ENCODE results near the gene TFCP2L1. TPM values are rescaled to one million over a fixed set of nuclear protein-coding genes. Genes with fewer than 3 reads are reported as not detected.

Gene TFCP2L1
- total and polyA plus RNA-seq, 9 donors, result under 0.01 to 0.45 (median 0.25) TPM

DNA sequence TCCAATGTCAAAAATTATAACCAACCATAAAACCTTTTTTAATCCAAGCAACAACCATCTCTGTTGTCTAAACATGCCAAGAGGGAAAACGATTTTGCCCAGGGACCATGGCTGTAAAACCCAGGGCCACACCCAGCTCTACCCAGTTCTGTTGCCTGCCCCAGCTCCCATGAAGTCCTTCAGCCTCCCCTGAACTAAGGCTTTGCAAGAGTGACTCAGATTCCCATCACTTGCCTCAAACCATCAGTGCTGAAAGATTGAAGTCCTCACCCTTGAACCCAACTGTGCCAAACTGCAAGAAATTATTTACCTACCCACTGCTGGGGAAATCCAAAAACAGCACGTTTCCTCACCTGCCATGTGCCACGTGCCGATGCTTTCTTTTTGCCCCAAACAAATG is 102.5 kb downstream of the TFCP2L1 start:
- Histone ChIP-seq H3K4me3 (ENCODE audit: low read length) (no peak overlapping the region), H3K36me3 (ENCODE audit: control insufficient read depth, insufficient read depth, low read length) (no peaks in the 10 kb centered on the region), H3K27ac (ENCODE audit: low read length) (no peak overlapping the region), H3K27me3 (ENCODE audit: control insufficient read depth, insufficient read depth, low read length) (no peaks in the 10 kb centered on the region), H3K9me3 (replicated peaks; ENCODE audit: control insufficient read depth, low read depth, low read length) (no peaks in the 10 kb centered on the region), H3K4me1 (ENCODE audit: control insufficient read depth, insufficient read depth, low read length) (peaks cover 18% of the 10 kb centered on the region)
- 80% methylated on average over 4 of the region's 4 CpGs for WGBS (ENCODE audit: insufficient coverage)
- no peak for DNase-seq

- H3K4me1 ChIP-seq (ENCODE audit: control insufficient read depth, insufficient read depth, low read length), result peaks cover 4% of the 10 kb centered on the region
- no peak overlapping the region for H3K4me3 ChIP-seq (ENCODE audit: low read length)
- DNase-seq, result no peak
- H3K27me3 ChIP-seq (ENCODE audit: control insufficient read depth, insufficient read depth, low read length), result no peaks in the 10 kb centered on the region
- no peaks in the 10 kb centered on the region for H3K9me3 ChIP-seq (replicated peaks; ENCODE audit: control insufficient read depth, low read depth, low read length)
- no peak overlapping the region for H3K27ac ChIP-seq (ENCODE audit: low read length)
- WGBS (ENCODE audit: insufficient coverage), result 97% methylated on average over 5 of the region's 10 CpGs
- no peaks in the 10 kb centered on the region for H3K36me3 ChIP-seq (ENCODE audit: control insufficient read depth, insufficient read depth, low read length)
Observed at GRCh38 chr2:121179467-121179866, 105.5 kb downstream of the TFCP2L1 start.

DNA sequence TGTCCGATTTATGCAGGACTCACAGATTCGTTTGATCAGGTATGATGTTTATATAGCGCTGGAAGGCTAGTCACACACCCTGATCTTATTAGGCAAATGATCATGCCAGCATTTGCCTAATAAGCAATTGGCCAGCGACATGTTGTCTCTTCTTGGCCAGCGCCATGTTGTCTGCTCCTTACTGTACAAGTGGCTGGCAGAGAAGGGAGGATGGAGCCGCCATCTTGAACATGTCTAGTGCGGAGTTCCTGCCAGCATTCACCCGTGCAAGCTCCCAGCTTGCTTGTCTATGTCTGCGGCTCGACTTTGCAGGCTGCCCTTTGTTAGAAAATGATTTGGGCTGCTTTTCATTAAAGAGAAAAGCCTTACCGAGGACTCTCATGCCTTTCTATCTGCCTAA is 106.3 kb downstream of the TFCP2L1 start:
- Histone ChIP-seq H3K4me1 (ENCODE audit: control insufficient read depth, insufficient read depth, low read length) (peaks cover 4% of the 10 kb centered on the region), H3K27me3 (ENCODE audit: control insufficient read depth, insufficient read depth, low read length) (no peaks in the 10 kb centered on the region), H3K36me3 (ENCODE audit: control insufficient read depth, insufficient read depth, low read length) (no peaks in the 10 kb centered on the region), H3K9me3 (replicated peaks; ENCODE audit: control insufficient read depth, low read depth, low read length) (no peaks in the 10 kb centered on the region), H3K27ac (ENCODE audit: low read length) (no peak overlapping the region), H3K4me3 (ENCODE audit: low read length) (no peak overlapping the region)
- no peak for DNase-seq
- 93% methylated on average over 5 of the region's 11 CpGs for WGBS (ENCODE audit: insufficient coverage)

DNA sequence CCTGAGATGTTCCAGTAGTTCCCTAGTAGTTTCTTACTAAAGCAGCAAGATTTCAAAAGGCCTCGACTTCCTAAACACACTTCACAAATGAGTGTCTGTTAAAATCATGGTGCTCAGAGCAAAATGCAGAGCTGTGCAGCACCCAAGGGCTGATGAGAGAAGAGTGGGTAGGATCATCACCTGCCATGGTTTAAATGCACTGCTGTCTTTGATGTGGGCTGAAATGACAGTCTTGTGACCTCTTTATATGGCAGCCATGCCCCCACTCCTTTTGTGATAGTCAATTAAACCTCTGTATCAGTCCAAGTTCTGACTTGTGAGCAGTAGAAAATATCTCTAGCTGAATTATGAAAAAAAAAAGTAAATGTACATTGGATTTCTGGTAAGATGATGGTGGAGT is 107.1 kb downstream of the TFCP2L1 start:
- no peak for DNase-seq
- WGBS (ENCODE audit: insufficient coverage), result no CpG with 5 or more reads among the region's 1 CpG
- peaks cover 4% of the 10 kb centered on the region for H3K4me1 ChIP-seq (ENCODE audit: control insufficient read depth, insufficient read depth, low read length)
- no peaks in the 10 kb centered on the region for H3K27me3 ChIP-seq (ENCODE audit: control insufficient read depth, insufficient read depth, low read length)
- no peak overlapping the region for H3K27ac ChIP-seq (ENCODE audit: low read length)
- no peak overlapping the region for H3K4me3 ChIP-seq (ENCODE audit: low read length)
- H3K36me3 ChIP-seq (ENCODE audit: control insufficient read depth, insufficient read depth, low read length), result no peaks in the 10 kb centered on the region
- H3K9me3 ChIP-seq (replicated peaks; ENCODE audit: control insufficient read depth, low read depth, low read length), result no peaks in the 10 kb centered on the region

GRCh38 chr2:121175326-121175725 is 109.7 kb downstream of the TFCP2L1 start:
- no peak overlapping the region for H3K27ac ChIP-seq (ENCODE audit: low read length)
- H3K4me3 ChIP-seq (ENCODE audit: low read length), result no peak overlapping the region
- peaks cover 6% of the 10 kb centered on the region for H3K9me3 ChIP-seq (replicated peaks; ENCODE audit: control insufficient read depth, low read depth, low read length)
- H3K27me3 ChIP-seq (ENCODE audit: control insufficient read depth, insufficient read depth, low read length), result no peaks in the 10 kb centered on the region
- 70% methylated on average over 9 of the region's 10 CpGs for WGBS (ENCODE audit: insufficient coverage)
- peaks cover 4% of the 10 kb centered on the region for H3K4me1 ChIP-seq (ENCODE audit: control insufficient read depth, insufficient read depth, low read length)
- DNase-seq, result no peak
- H3K36me3 ChIP-seq (ENCODE audit: control insufficient read depth, insufficient read depth, low read length), result no peaks in the 10 kb centered on the region

GRCh38 chr2:121173806-121174205 is 111.2 kb downstream of the TFCP2L1 start:
- H3K4me1 ChIP-seq (ENCODE audit: control insufficient read depth, insufficient read depth, low read length), result peaks cover 4% of the 10 kb centered on the region
- H3K4me3 ChIP-seq (ENCODE audit: low read length), result no peak overlapping the region
- H3K36me3 ChIP-seq (ENCODE audit: control insufficient read depth, insufficient read depth, low read length), result no peaks in the 10 kb centered on the region
- H3K27ac ChIP-seq (ENCODE audit: low read length), result no peak overlapping the region
- DNase-seq, result no peak
- 64% methylated on average over 3 of the region's 10 CpGs for WGBS (ENCODE audit: insufficient coverage)
- H3K27me3 ChIP-seq (ENCODE audit: control insufficient read depth, insufficient read depth, low read length), result no peaks in the 10 kb centered on the region
- peaks cover 6% of the 10 kb centered on the region for H3K9me3 ChIP-seq (replicated peaks; ENCODE audit: control insufficient read depth, low read depth, low read length)

DNA sequence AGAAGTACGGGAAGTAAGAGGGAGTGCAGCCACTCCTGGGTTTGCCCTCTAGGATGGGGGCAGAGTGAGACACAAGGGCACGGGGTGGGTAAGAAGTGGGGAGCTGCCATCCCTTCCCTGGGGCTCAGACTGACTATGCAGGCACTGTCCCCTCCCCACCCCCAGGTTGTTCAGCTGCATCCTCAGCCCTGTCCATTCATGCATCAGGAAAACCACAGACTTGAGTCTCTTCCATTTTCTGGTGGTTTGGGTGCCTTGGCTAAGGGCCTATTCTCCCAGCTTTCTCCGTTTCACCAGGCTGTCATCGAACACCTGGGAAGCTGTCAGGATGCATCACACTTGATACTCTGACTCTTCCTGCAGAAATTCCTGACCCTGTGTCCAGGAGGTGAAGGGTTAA is 111.9 kb downstream of the TFCP2L1 start:
- H3K27me3 ChIP-seq (ENCODE audit: control insufficient read depth, insufficient read depth, low read length), result no peaks in the 10 kb centered on the region
- peaks cover 4% of the 10 kb centered on the region for H3K4me1 ChIP-seq (ENCODE audit: control insufficient read depth, insufficient read depth, low read length)
- H3K27ac ChIP-seq (ENCODE audit: low read length), result no peak overlapping the region
- H3K4me3 ChIP-seq (ENCODE audit: low read length), result no peak overlapping the region
- 50% methylated on average over 1 of the region's 4 CpGs for WGBS (ENCODE audit: insufficient coverage)
- H3K36me3 ChIP-seq (ENCODE audit: control insufficient read depth, insufficient read depth, low read length), result no peaks in the 10 kb centered on the region
- peaks cover 6% of the 10 kb centered on the region for H3K9me3 ChIP-seq (replicated peaks; ENCODE audit: control insufficient read depth, low read depth, low read length)
- no peak for DNase-seq

- H3K36me3 ChIP-seq (ENCODE audit: control insufficient read depth, insufficient read depth, low read length), result no peaks in the 10 kb centered on the region
- peaks cover 1% of the 10 kb centered on the region for H3K27me3 ChIP-seq (ENCODE audit: control insufficient read depth, insufficient read depth, low read length)
- WGBS (ENCODE audit: insufficient coverage), result 71% methylated on average over 1 of the region's 1 CpG
Observed at GRCh38 chr2:121172456-121172855, 112.5 kb downstream of the TFCP2L1 start.

DNA sequence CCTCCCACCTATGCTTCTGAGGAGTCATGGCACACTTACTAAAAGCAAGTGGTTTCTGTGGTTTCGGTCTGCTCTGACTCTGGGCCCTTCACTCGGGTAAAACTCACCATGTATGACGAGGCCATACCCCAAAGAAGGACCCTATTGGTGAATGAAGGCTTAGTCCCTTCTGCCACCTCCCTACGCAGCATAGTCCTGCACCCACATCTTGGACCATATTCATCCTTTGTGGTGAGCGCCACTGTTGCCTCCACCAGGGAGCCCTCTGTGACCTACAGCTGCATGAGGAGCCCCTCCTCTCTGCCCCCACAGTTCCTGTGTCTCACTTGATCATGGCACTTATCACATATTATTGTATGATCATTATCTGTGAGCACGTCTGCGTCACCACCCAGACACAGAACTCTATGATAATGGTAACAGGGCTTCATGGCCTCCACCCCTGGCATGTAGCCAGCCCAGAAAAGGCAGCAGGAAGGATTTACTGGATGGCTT is 113.3 kb downstream of the TFCP2L1 start:
- peaks cover 2% of the 10 kb centered on the region for H3K27me3 ChIP-seq (ENCODE audit: control insufficient read depth, insufficient read depth, low read length)
- WGBS (ENCODE audit: insufficient coverage), result 83% methylated on average over 5 of the region's 7 CpGs
- H3K27ac ChIP-seq (ENCODE audit: low read length), result no peak overlapping the region
- no peaks in the 10 kb centered on the region for H3K36me3 ChIP-seq (ENCODE audit: control insufficient read depth, insufficient read depth, low read length)
- H3K9me3 ChIP-seq (replicated peaks; ENCODE audit: control insufficient read depth, low read depth, low read length), result peaks cover 6% of the 10 kb centered on the region
- no peak for DNase-seq
- no peak overlapping the region for H3K4me3 ChIP-seq (ENCODE audit: low read length)
- peaks cover 4% of the 10 kb centered on the region for H3K4me1 ChIP-seq (ENCODE audit: control insufficient read depth, insufficient read depth, low read length)

More at GRCh38 chr2:121172456-121172855, 112.5 kb downstream of the TFCP2L1 start:
- peaks cover 4% of the 10 kb centered on the region for H3K4me1 ChIP-seq (ENCODE audit: control insufficient read depth, insufficient read depth, low read length)
- no peak for DNase-seq
- H3K27ac ChIP-seq (ENCODE audit: low read length), result no peak overlapping the region
- peaks cover 6% of the 10 kb centered on the region for H3K9me3 ChIP-seq (replicated peaks; ENCODE audit: control insufficient read depth, low read depth, low read length)
- no peak overlapping the region for H3K4me3 ChIP-seq (ENCODE audit: low read length)

DNA sequence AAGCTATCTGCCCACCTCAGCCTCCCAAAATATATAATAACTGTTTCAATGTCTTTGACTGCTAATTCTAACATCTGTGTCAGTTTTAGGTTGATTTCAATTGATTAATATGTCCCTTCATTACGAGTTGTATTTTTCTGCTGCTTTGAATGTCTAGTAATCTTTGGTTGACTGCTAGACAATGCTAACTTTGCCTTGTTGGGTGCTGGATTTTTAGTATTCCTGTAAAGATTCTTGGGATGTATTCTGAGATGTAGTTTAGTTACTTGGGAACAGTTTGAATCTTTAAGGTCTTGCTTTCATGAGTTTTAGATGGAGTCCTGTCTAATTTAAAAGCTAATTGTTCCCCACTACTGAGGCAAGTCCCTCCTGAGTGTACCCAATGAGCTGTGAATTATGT is 114.4 kb downstream of the TFCP2L1 start:
- Histone ChIP-seq H3K27ac (ENCODE audit: low read length) (no peak overlapping the region), H3K4me1 (ENCODE audit: control insufficient read depth, insufficient read depth, low read length) (peaks cover 4% of the 10 kb centered on the region), H3K4me3 (ENCODE audit: low read length) (no peak overlapping the region), H3K9me3 (replicated peaks; ENCODE audit: control insufficient read depth, low read depth, low read length) (peaks cover 6% of the 10 kb centered on the region), H3K27me3 (ENCODE audit: control insufficient read depth, insufficient read depth, low read length) (peaks cover 2% of the 10 kb centered on the region), H3K36me3 (ENCODE audit: control insufficient read depth, insufficient read depth, low read length) (no peaks in the 10 kb centered on the region)
- no peak for DNase-seq
- no CpG with 5 or more reads among the region's 1 CpG for WGBS (ENCODE audit: insufficient coverage)

DNA sequence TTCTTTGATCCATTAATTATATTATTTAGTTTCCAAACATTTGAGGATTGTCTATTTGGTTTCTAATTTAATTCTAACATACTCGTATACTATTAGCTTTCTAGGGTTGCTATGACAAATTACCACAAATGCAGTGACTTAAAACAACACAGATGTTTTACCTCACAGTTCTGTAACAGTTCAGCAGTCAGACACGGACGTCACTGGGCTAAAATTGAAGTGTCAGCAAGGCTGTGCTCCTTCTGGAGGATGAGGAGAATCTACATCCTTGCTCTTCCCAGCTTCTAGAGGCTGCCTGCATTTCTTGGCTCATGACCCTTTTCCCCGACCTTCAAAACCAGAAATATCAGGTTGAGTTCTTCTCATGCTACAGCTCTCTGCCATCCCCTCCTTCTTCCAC is 117.6 kb downstream of the TFCP2L1 start:
- no peaks in the 10 kb centered on the region for H3K36me3 ChIP-seq (ENCODE audit: control insufficient read depth, insufficient read depth, low read length)
- 51% methylated on average over 3 of the region's 4 CpGs for WGBS (ENCODE audit: insufficient coverage)
- peaks cover 11% of the 10 kb centered on the region for H3K9me3 ChIP-seq (replicated peaks; ENCODE audit: control insufficient read depth, low read depth, low read length)
- no peaks in the 10 kb centered on the region for H3K4me1 ChIP-seq (ENCODE audit: control insufficient read depth, insufficient read depth, low read length)
- peaks cover 2% of the 10 kb centered on the region for H3K27me3 ChIP-seq (ENCODE audit: control insufficient read depth, insufficient read depth, low read length)
- H3K27ac ChIP-seq (ENCODE audit: low read length), result no peak overlapping the region
- no peak overlapping the region for H3K4me3 ChIP-seq (ENCODE audit: low read length)
- DNase-seq, result no peak

Data from muscle of leg (tissue), 11 donors.